ENCODE measurements around the gene CABP2. TPM values are rescaled to one million over a fixed set of nuclear protein-coding genes. Genes with fewer than 3 reads are reported as not detected.

CABP2 gene
- total RNA-seq, 1 experiment from 2014 or later, result not detected

DNA sequence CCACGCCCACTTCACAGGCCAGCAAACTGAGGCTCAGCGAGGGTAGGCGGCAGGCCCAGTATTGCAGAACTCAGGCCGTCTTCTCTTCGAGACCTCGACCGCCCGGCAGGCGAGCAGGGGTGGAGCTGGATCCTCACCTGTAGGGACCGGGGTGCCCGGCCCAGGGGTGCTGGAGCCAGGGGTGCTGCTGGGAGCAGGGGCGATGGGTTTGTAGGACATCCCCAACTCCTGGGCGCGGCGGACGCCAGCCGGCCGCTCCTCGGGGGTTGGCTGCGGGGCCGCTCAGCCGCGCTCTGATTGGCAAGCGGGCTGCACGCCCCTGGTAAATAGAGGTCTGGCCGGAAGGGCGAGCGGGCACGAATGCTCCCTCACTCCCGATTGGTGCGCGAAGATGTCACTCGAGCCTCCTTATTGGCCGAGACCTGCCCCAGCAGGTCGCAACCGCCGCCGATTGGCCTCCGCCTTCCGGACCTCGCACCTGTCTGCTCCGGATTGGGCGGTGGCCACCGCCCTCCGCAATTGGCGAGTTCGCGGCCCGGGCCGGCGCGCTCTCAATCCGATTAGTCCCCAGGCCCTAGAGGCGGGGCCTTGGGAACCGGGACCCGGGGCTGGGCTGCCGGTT, 15.3 kb downstream of the CABP2 start, which contains the start of gene CDK2AP2:
Gene CDK2AP2, minus strand, starts transcription at position 299 of the 622 bp plus-strand sequence. Its CDS starts 80 bp downstream, at position 219.
- peak; percentile 99 for DNase-seq (ENCODE audit: low read depth)

DNA sequence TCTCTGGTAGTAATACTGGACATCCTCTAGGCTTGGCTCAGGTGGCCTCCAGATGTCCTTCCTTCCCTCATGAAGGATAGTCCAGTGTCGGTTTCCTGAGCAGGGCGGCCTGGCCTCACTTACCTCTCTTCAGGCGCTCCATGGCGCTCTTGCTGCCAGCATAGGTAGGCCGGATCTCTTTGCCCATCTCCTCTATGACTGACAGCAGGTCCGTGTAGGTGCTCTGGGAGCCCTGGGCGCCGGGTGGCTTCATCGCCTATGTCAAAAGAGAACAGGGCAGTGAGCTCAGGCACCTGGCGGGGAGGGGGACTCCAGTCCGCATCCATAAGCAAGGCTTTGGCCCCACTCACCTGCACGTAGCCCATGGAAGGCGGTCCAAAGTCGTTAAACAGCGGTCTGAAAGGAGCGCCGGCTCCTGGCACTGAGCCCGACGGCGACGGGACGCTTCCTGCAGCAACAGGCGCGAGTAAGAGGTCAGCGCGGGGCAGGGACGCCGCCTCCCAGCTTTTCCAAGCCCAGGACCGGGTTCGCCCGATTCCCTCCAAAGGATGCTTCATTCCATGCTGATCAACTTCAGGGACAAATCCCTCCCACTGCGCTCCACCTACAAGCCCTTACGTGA, 15.9 kb downstream of the CABP2 start:
- no peak for DNase-seq (ENCODE audit: low read depth)

DNA sequence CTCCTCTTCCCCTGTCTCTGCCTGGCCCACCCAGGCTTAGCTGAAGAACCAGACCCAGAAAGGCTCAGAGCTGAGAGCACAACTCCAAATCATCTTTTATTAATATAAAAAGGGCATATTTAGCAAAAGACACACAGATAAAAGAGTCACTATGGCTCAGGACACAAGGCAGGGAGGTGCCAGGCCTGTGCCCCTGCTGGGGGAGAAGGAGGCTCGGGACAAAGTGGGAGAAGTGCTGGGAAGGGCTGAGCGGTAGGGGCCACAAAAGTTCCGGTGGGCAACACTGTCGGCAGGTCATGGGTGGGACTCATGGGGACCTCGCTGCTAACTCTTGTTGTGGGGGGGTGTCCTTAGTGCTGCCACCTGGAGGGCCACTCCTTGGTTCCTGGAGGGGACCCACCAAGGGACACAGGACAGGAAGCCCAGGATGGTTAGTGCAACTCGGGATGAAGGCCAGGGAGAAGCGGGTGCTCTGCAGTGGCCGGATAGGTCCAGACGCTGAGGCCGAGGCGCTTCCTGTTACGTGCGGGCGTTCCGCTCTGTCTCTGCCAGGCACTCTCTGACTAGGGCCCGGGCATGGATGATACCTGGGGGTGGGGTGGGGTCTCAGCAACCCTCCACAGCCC, 16.7 kb downstream of the CABP2 start:
- DNase-seq (ENCODE audit: low read depth), result no peak

DNA sequence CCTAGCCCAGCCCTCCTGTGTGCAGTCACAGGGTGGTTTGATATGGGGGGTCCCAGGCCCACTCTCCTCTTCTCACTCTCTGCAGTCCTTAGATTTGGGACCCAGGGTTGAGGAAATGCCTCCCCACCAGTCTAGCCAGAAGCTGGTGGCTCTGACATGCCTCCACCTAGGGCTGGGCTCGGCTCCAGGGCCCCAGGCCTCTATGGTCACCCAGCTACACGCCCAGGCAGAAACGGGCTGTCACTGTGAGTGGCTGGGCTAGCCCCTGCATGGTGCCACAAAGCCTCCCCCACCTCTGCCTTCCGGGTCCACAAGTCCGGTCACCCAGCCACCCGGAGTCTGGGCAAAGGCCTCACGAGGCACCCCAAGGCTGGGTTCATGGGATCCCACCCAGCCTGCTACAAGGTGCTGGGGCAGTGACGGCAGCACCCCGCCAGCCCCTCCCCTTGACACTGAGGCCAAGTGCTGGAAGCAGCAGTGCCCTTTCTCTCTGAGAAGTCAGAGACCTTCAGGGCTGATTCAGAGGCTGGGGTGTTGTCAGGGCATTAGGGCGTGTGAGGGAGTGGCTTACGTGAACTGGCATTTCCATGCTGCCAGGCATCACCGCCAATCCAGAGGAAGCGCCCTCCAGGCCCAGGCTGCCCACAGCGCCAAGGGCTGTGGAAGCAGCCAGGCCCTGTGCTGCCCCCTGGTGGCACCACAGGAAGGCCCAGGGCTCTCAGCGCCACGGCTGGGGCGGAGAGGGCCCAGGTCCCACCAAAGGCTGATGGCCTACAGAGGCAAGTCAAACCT, 17.4 kb downstream of the CABP2 start:
- peak; percentile 98 for DNase-seq (ENCODE audit: low read depth)

DNA sequence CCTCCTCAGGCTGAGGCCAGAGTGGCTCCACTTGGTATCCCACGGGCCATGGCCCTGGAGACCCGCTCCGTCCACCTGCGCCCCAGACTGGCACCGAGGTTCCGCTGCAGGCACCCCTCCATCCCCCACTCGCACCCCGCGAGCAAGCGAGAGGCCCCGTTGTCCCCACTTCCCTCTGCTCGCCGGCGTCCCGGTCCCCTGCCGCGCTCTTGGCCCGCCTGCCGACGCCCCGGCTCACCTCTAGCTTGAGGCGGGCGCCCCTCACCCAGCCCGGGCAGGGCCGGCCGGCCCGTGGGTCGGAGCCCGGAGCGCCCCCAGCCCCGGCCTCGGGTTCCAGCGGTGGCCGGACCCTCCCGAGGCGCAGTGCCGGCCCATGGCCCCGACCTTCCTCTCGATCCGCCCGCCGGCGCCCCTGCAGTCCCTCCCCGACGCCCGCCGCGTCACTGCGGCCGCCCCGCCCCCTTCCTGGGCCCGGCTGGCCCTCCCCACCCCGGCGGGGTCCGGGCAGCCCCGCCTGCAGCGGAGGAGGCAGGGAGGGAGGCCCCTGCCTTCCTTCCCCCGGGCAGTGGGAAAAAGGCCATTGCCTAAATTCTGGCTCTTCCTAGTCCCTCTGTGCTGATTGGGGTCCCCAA, 18.2 kb downstream of the CABP2 start, which contains the start of gene PITPNM1:
Gene PITPNM1, minus strand, starts transcription at position 414 of the 632 bp plus-strand sequence. CDS start 1,183 bp downstream, outside the sequence.
- peak; percentile 71 for DNase-seq (ENCODE audit: low read depth)

DNA sequence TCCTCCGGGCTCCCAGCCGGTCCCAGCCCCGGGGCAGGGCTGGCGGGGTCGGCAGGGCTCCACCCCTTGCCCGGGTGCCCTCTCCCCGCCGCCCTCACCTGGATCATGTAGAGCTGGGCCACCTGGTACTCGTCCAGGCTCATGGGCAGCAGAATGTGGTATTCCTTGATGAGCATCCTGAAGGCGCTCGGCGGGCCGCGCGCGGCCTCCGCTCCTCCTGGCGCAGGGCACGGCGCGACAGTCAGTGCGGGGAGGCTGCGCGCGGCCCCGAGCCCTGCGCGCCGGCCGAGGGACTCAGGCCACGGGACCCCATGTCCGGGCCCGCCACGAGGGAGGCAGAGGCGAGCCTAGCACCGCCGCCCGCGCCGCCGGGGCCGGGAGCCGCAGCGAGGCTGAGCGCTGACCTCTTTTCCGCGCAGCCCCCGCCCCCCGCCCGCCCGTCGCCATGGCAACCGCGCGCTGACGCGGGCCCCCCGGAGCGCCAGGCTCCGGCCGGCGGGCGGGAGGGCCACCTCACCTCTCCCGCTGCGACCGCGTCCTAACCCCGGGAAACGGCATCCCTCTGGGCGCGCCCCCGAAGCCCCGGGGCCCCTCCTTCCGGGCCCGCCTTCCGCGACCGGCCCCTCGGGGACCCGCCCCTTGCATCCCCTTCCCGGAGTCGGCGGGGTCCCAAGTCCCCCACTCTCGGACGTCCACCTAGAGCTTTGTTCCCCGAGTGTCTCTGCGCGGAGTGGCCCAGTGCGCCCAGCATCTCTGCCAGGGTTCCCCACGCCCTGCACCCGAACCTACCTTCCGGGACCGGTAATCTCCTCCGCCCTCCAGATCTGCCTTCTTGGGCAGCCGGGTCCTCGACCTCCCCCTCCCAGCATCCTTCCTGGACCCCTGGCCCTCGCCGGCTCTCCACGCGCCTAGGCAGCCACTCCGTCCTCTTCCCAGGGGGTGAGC, 19.0 kb downstream of the CABP2 start:
- peak; percentile 45 for DNase-seq (ENCODE audit: low read depth)

DNA sequence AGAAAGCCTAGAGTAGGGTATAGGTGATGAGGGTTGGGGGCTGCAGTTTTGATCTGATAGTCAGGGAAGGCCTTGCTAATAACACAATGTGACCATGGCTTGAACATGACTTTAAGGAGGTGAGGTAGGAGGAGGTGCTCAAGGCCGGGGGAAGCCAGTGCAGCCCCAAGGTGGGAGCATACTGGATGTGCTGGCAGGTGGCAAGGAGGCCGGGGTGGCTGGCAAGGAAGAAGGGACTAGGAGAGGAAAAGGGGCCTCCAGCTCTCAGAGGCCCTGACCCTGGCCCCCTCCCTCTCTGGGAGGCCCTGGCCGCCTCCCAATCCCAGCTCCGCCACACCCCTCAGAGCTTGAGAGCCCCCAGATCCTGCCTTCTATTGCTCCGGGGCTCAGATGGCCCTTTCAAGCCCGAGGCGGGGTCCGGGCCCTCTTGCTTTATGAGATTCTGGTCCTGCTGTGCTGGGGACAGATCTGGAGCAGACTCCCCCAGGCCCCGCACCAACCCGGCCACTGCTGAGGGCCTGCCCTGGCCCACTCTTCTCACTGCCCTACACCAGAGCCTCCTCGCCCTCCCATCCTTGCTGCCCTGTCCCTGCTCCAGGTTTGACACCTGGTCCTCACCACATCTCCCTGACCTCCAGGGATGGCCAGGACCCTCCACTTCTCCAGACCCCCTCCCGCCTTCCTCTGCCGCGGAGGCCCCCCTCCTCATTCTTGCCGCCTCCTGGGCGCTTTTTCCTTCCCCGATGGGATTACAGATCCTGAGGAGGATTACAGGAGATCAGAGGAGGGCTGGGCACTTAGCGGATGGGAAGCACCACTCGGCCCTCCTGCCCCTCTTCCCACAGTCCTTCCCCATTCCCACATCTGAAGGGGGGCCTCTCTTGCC, 19.9 kb downstream of the CABP2 start:
- no peak for DNase-seq (ENCODE audit: low read depth)

DNA sequence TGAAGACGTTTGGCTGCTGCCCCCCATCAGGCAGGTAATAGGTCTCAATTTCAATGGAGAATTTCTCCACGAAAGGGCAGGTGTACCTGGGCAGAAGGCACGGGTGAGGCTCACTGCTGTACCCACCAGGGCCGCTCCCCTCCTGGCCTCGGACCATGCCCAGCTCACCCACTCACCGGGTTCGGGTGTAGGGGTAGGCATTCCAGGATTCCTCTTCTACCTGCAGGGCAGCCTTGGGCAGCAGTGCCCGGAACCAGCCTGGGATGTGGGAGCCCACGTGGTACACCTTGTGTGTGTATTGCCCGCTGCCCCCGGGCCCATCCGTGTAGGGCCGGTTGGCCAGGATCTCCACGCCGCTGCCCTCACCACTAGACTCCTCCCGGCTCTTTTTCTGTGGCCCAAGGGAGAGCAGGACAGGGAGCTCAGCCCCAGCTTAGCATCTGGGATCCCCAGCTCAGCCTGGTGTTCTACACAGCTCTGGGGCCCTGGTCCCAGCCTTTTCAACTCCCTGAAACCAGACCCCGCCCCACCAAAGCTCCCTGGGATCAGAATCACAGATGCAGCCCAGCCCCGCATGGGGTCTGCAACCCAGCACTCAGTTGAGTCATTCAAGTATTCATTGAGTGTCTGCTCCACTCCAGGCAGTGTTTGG, 20.8 kb downstream of the CABP2 start:
- DNase-seq (ENCODE audit: low read depth), result no peak

DNA sequence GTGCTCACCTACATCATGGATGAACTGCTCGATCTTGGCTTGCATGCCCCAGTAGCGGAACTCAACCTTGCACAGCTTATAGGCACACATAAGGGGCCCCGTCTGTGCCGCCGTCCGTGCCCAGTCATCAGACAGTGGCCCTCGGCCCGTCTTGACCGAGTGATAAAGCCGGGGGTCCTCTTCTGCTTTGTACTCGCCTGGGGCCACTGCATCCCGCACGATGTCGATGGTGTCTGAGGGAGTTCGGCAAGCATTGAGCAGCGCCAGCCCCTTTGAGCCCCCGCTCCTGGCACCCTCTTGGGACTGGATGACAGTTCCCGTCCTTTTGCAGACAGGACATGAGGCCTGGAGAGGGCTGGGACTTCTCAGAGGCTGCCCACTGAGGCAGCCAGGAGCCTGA, 21.4 kb downstream of the CABP2 start:
- DNase-seq (ENCODE audit: low read depth), result no peak

DNA sequence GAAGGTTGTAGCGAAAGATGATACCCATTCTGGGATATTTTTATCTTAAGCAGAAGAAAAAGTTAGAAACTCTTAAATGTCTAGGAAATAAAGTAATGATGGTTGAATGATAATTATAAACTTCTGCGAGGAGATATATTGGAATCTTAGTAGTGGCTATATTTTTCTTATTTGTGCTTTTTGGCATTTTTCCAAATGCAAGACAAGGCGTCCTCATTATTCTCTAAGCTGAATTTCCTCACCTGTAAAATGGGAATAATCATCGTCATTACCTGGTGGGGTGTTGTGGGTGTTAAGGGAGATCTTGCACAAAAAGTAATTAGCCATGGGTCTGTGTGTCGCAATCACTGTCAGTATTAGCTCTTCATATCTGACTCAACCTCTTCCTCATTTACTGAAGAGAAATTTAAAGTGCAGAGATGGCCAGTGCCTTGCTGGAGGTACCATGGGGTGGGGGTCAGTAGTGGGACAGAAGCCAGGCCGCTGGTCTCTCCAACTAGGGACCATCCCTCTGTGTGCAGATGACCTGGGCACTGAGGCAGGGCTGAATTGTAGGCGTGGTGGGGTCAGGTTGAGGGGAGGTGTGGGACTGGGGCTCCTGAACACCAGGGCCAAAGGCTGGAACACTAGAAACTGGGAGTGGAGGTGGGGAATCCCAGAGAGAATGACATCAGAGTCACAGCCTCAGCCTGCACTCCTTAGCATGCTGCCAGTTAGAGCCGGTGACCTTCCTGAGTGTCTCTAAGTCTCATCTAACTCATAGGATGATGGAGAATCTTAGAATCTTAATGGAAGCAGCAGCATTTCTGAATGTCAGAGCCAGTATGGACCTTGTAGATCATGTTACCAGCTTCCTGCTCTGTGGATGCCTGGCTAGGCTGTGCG, 22.2 kb downstream of the CABP2 start:
- no peak for DNase-seq (ENCODE audit: low read depth)

DNA sequence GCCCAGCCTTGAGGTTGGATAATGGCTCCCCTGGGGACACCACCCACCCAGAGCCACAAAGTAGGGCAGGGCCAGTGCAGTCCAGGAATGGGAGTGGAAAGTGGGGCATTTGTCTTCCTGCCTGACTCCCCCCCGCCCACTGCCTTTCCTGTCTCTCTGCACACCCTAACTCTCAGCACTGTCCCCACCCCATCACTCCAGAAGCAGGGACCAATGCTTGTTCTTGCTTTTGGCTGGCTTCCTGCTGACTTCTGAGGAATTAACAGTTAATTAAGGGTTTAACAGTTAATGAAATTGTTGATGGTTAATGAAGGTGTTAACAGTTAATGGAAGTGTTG, 22.8 kb downstream of the CABP2 start:
- DNase-seq (ENCODE audit: low read depth), result no peak

DNA sequence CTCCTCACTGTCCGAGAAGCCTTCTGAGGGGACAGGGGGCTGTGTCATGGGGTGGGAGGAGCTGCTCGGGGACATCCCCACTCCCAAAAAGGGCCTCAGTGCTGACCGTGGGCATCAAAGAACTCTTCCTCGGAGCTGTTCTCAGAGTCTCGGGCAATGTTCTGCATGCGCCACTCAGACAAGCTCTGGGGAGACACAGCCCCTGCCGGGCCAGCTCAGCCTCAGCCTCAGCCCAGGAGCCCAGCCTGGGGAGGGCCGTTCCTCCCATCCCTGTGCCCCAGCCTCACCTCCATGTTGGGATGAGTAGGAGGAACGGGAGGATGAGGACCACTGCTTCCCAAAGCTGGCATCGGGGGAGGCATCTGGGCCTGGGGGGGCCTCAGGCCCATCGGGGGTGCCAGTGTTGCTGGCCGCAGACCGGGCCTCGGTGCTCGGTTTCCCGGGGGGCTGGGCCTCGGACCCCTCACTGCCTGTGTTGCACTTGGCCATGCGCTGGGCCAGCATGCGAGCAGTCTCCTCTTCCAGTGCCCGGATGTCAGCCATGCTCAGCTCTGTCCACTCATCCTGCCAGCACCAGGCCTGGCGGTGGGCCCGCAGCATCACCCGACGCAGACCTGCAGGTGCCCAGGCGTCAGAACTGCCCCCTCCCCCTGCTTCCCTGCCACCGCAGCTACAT, 23.3 kb downstream of the CABP2 start:
- no peak for DNase-seq (ENCODE audit: low read depth)

DNA sequence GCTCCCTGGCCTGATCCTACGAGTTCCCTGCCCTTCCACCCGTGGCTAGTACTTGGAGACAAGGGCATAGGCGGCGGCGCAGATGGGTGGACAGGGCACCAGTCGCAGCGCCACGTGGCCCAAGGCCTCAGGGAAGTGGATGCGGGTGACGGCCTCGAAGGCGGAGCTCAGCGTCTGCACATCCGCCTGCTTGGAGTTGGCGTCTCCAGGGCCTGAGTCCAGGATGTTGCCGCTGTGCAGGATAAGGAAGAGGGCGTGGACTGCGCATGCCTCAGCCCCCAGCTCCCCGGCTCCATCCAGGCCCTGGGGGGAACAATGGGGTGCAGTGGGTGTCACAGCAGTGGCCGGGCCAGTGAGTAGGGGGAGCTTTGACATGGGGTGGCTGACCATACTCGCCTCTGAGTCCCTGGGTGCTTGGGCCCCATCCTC, 24.7 kb downstream of the CABP2 start:
- no peak for DNase-seq (ENCODE audit: low read depth)

DNA sequence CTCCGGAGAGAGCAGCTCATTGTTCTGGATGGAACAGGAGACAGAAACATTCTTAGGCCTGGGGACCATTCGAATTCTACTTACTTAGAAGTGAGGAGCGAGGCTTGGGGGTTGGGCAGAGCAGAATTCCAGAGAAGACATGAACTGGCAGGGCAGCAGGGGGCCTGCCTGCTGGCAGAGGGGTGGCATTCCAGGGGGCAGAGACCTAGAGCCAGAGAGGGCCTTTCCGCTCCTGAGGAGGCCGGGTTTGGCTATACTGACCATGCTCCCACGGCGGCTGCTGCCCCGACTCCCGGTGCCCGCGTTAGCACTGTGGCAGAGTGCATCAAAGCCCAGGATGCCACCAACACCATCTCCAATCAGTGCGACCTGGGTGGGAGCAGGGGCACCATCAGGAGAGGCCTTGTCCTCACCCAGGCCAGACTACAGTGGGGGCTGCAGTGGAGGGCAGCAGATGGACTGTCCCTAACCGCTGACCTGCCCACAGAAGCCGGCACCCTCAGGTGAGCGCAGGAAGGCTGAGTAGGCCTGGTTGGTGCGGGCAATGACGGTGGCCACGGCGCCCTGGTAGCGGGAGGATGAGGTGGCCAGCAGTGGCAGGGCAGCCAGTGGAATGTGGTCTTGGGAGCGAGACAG, 25.5 kb downstream of the CABP2 start:
- DNase-seq (ENCODE audit: low read depth), result no peak

DNA sequence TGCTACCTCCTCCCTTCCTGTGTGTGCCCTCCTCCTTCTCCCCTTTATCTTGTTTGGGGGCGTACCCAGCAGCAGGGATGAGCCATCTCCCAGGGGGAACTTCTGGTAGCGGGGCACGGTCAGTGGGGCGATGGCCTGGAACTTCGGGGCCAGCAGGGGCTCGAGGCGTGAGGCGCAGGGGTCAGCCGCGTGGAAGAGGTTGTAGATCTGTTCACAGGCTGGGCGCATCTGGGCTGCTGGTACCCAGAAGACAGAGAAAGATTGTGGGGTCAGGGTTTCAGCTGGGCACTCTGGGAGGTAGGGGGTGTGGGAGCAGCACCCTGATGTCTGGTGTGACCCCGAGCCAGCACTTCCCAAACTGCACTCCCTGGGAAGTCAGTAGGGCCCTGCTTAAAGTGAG, 27.1 kb downstream of the CABP2 start:
- DNase-seq (ENCODE audit: low read depth), result no peak

DNA sequence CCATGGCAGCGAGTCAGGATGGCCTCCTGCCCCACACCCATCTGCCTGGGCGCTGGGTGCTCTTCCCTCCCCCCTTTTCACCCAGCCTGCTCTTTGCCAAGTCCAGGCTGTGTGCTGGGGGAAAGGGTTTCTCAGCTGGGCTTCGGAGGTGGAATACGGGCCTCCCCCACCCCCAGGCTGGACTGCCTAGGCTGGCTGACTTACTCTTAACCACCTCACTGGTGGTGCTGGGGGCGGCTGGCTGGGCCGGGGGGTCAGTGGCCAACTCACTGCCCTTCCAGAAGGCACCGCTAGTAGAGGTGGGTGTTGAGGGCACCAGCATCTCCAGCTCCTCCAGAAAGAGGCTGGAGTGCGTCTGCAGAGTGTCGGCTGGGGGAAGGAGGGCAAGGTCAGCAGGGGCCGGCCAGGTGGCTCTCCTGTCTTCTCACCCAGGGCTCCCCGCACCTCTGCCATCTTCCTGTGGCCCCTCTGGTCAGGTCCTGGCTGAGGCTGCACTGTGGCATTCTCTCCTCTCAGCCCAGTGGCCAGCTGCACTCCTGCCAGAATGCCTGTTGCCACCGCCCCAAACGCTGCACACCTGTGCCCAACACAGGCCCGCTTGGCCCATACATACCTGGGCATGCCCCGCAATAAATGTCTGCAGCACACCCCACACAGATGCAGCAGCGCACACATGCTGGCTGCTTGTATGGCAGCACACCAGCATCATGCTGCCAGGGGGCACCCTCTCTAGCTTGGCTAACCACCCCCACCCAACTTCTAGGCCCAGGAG, 27.8 kb downstream of the CABP2 start:
- DNase-seq (ENCODE audit: low read depth), result no peak

Measured in M059J (cell line).